HUES48 (cell line): ENCODE results near the gene PDGFC.

Experiments used
- H3K27ac ChIP-seq: one replicate; pipeline ENCODE4 v1.7.0; 2013; ENCODE audit warnings: low read depth, low read length, inconsistent platforms
- H3K27me3 ChIP-seq: 2 replicates; pipeline ENCODE4 v1.6.1; 2013; ENCODE audit warnings: mild to moderate bottlenecking, low read length; ENCODE audit not compliant: control insufficient read depth, insufficient read depth
- H3K36me3 ChIP-seq: 2 replicates; pipeline ENCODE4 v1.6.1; 2013; ENCODE audit warnings: low read length; ENCODE audit not compliant: control insufficient read depth, insufficient read depth
- H3K4me1 ChIP-seq: 2 replicates; pipeline ENCODE4 v1.6.1; 2013; ENCODE audit warnings: mild to moderate bottlenecking, low read length; ENCODE audit not compliant: control insufficient read depth, insufficient read depth
- H3K4me3 ChIP-seq: 2 replicates; pipeline ENCODE4 v1.5.1; 2013; ENCODE audit warnings: mild to moderate bottlenecking, low read depth, low read length
- H3K9ac ChIP-seq: 2 replicates; pipeline ENCODE4 v1.6.1; 2013; ENCODE audit warnings: mild to moderate bottlenecking, low read depth, low read length, moderate library complexity
- H3K9me3 ChIP-seq: 2 replicates; pipeline ENCODE4 v1.6.1; 2013; ENCODE audit warnings: low read length; ENCODE audit not compliant: control insufficient read depth, insufficient read depth

Gene PDGFC

GRCh38 chr4:156901871-156902270 is 69.7 kb downstream of the PDGFC start:
- H3K36me3 ChIP-seq: no peaks in the 10 kb centered on the region
- no peak overlapping the region for H3K27ac ChIP-seq
- no peak overlapping the region for H3K4me3 ChIP-seq
- H3K9ac ChIP-seq: no peak overlapping the region
- H3K9me3 ChIP-seq: no peaks in the 10 kb centered on the region
- H3K4me1 ChIP-seq: peaks cover 6% of the 10 kb centered on the region; the same call in 1 of the 2 replicates
- H3K27me3 ChIP-seq: no peaks in the 10 kb centered on the region

GRCh38 chr4:156898373-156899117 is 73.1 kb downstream of the PDGFC start:
- Histone ChIP-seq H3K9ac (no peak overlapping the region), H3K4me3 (no peak overlapping the region), H3K4me1 (no peaks in the 10 kb centered on the region; the same call in 1 of the 2 replicates), H3K9me3 (no peaks in the 10 kb centered on the region), H3K36me3 (no peaks in the 10 kb centered on the region), H3K27ac (no peak overlapping the region), H3K27me3 (no peaks in the 10 kb centered on the region)

GRCh38 chr4:156896527-156896926 is 75.1 kb downstream of the PDGFC start:
- Histone ChIP-seq H3K9me3 (no peaks in the 10 kb centered on the region), H3K4me3 (no peak overlapping the region), H3K36me3 (no peaks in the 10 kb centered on the region), H3K27me3 (no peaks in the 10 kb centered on the region), H3K4me1 (no peaks in the 10 kb centered on the region; the same call in 1 of the 2 replicates), H3K9ac (no peak overlapping the region), H3K27ac (no peak overlapping the region)

GRCh38 chr4:156894234-156894633 is 77.4 kb downstream of the PDGFC start:
- no peak overlapping the region for H3K27ac ChIP-seq
- H3K27me3 ChIP-seq: no peaks in the 10 kb centered on the region
- H3K9ac ChIP-seq: no peak overlapping the region
- no peak overlapping the region for H3K4me3 ChIP-seq
- no peaks in the 10 kb centered on the region; the same call in 1 of the 2 replicates for H3K4me1 ChIP-seq
- no peaks in the 10 kb centered on the region for H3K36me3 ChIP-seq
- no peaks in the 10 kb centered on the region for H3K9me3 ChIP-seq

GRCh38 chr4:156892805-156893204 is 78.8 kb downstream of the PDGFC start:
- no peak overlapping the region for H3K9ac ChIP-seq
- H3K4me1 ChIP-seq: no peaks in the 10 kb centered on the region; the same call in 1 of the 2 replicates
- no peak overlapping the region for H3K4me3 ChIP-seq
- H3K9me3 ChIP-seq: no peaks in the 10 kb centered on the region
- no peak overlapping the region for H3K27ac ChIP-seq
- H3K36me3 ChIP-seq: no peaks in the 10 kb centered on the region
- no peaks in the 10 kb centered on the region for H3K27me3 ChIP-seq

- H3K4me1 ChIP-seq: no peaks in the 10 kb centered on the region; the same call in 1 of the 2 replicates
- H3K27ac ChIP-seq: no peak overlapping the region
Measured at GRCh38 chr4:156889616-156890594, 81.7 kb downstream of the PDGFC start.

GRCh38 chr4:156888762-156889161 is 82.8 kb downstream of the PDGFC start:
- Histone ChIP-seq H3K4me3 (no peak overlapping the region), H3K4me1 (no peaks in the 10 kb centered on the region), H3K9me3 (no peaks in the 10 kb centered on the region), H3K36me3 (no peaks in the 10 kb centered on the region), H3K27ac (no peak overlapping the region), H3K9ac (no peak overlapping the region), H3K27me3 (no peaks in the 10 kb centered on the region)

More at GRCh38 chr4:156889616-156890594, 81.7 kb downstream of the PDGFC start:
- no peaks in the 10 kb centered on the region for H3K36me3 ChIP-seq
- no peak overlapping the region for H3K9ac ChIP-seq
- H3K9me3 ChIP-seq: no peaks in the 10 kb centered on the region
- H3K27me3 ChIP-seq: no peaks in the 10 kb centered on the region
- H3K4me3 ChIP-seq: no peak overlapping the region

- H3K36me3 ChIP-seq: no peaks in the 10 kb centered on the region
- H3K27ac ChIP-seq: no peak overlapping the region
- no peak overlapping the region for H3K4me3 ChIP-seq
- H3K4me1 ChIP-seq: no peaks in the 10 kb centered on the region
- H3K9ac ChIP-seq: no peak overlapping the region
- no peaks in the 10 kb centered on the region for H3K27me3 ChIP-seq
- H3K9me3 ChIP-seq: no peaks in the 10 kb centered on the region
Measured at GRCh38 chr4:156886481-156886880, 85.1 kb downstream of the PDGFC start.

- no peaks in the 10 kb centered on the region for H3K4me1 ChIP-seq
- H3K9me3 ChIP-seq: no peaks in the 10 kb centered on the region
- no peak overlapping the region for H3K4me3 ChIP-seq
- no peak overlapping the region for H3K9ac ChIP-seq
- no peaks in the 10 kb centered on the region for H3K27me3 ChIP-seq
- no peak overlapping the region for H3K27ac ChIP-seq
- no peaks in the 10 kb centered on the region for H3K36me3 ChIP-seq
Measured at GRCh38 chr4:156885374-156885773, 86.2 kb downstream of the PDGFC start.

- H3K9ac ChIP-seq: no peak overlapping the region
- no peaks in the 10 kb centered on the region for H3K27me3 ChIP-seq
- no peaks in the 10 kb centered on the region for H3K36me3 ChIP-seq
- no peak overlapping the region for H3K27ac ChIP-seq
- H3K9me3 ChIP-seq: no peaks in the 10 kb centered on the region
- H3K4me1 ChIP-seq: no peaks in the 10 kb centered on the region
- H3K4me3 ChIP-seq: no peak overlapping the region
Measured at GRCh38 chr4:156884183-156884582, 87.4 kb downstream of the PDGFC start.

GRCh38 chr4:156875704-156876103 is 95.9 kb downstream of the PDGFC start:
- Histone ChIP-seq H3K36me3 (no peaks in the 10 kb centered on the region), H3K9me3 (no peaks in the 10 kb centered on the region), H3K27ac (no peak overlapping the region), H3K9ac (no peak overlapping the region), H3K27me3 (no peaks in the 10 kb centered on the region), H3K4me3 (no peak overlapping the region), H3K4me1 (no peaks in the 10 kb centered on the region)
